ENCODE data around the gene MRPL38. TPM values are rescaled to one million over a fixed set of nuclear protein-coding genes. Genes with fewer than 3 reads are reported as not detected.

The MRPL38 gene
- total RNA-seq, 1 experiment from 2014 or later: 127 TPM

- Histone ChIP-seq H3K79me2 (ENCODE audit: low read depth) (0 out of 2 replicates have a peak, but pooled peaks cover 3% of the 10 kb centered on the region), H3F3A (ENCODE audit: insufficient read depth, low read depth) (peaks cover 53% of the 10 kb centered on the region), H3K36me3 (ENCODE audit: low read depth) (no peaks in the 10 kb centered on the region), H3K9me2 (ENCODE audit: insufficient read depth) (no peaks in the 10 kb centered on the region), H3K4me3 (no peak overlapping the region), H3K27ac (no peak overlapping the region), H3K4me1 (replicated peaks; ENCODE audit: insufficient read depth) (peaks cover 49% of the 10 kb centered on the region), H2AFZ (no peak overlapping the region), H4K20me1 (ENCODE audit: insufficient read depth) (no peaks in the 10 kb centered on the region), H3K4me2 (peak overlapping the region; percentile 85; the same call in 1 of the 2 replicates), H3K27me3 (ENCODE audit: insufficient read depth, low read depth) (no peaks in the 10 kb centered on the region), H3K9me3 (ENCODE audit: insufficient read depth, low read depth) (no peaks in the 10 kb centered on the region)
- ChIA-PET CTCF (interaction anchor here (0.6 to 0.8 kb wide), 3 partner anchors 19 to 173 kb away, joined by 3 read pairs; partner anchors contain the start of gene WBP2), POLR2A (ENCODE audit: unreplicated experiment) (interaction anchor here (0.7 to 1.7 kb wide), 2 partner anchors 95 to 976 kb away, joined by 6 to 13 read pairs; no protein-coding TSS in a partner anchor)
- TSS peak; percentile 8 for BruUV-seq (replicated peaks)
- TF ChIP-seq EZH2 (IDR thresholded peaks at IDR 0.05; ENCODE audit: low read depth) (no peak), CTCF (conservative IDR thresholded peaks at IDR 0.05) (no peak)
- DNase-seq: no peak
- intact Hi-C loops (cut with micrococcal nuclease; ENCODE audit: unreplicated experiment): no loop called here
These were observed 30.1 kb downstream of the MRPL38 start for GRCh38 chr17:75874323-75875181.

- intact Hi-C loops (cut with micrococcal nuclease; ENCODE audit: unreplicated experiment): no loop called here
- BruUV-seq (replicated peaks): TSS peak; percentile 37
- no peaks in the 10 kb centered on the region for H3K9me3 ChIP-seq (ENCODE audit: insufficient read depth, low read depth)
- H2AFZ ChIP-seq: no peak overlapping the region
- CTCF ChIA-PET: interaction anchor here (0.6 to 0.8 kb wide), 3 partner anchors 18 to 200 kb away, joined by 3 read pairs; partner anchors contain the start of gene WBP2
- peak overlapping the region; percentile 70; the same call in 1 of the 2 replicates for H3K4me2 ChIP-seq
- no peaks in the 10 kb centered on the region for H4K20me1 ChIP-seq (ENCODE audit: insufficient read depth)
- H3K9me2 ChIP-seq (ENCODE audit: insufficient read depth): no peaks in the 10 kb centered on the region
- peaks cover 46% of the 10 kb centered on the region for H3K4me1 ChIP-seq (replicated peaks; ENCODE audit: insufficient read depth)
- H3F3A ChIP-seq (ENCODE audit: insufficient read depth, low read depth): peaks cover 47% of the 10 kb centered on the region
- H3K79me2 ChIP-seq (ENCODE audit: low read depth): 0 out of 2 replicates have a peak, but pooled peaks cover 3% of the 10 kb centered on the region
- POLR2A ChIA-PET (ENCODE audit: unreplicated experiment): interaction anchor here (2.5 kb wide), 1 partner anchor 19 kb away, joined by 16 read pairs; the partner anchor contains the start of gene WBP2
- no peak for TF ChIP-seq CTCF (conservative IDR thresholded peaks at IDR 0.05)
- no peak for TF ChIP-seq EZH2 (IDR thresholded peaks at IDR 0.05; ENCODE audit: low read depth)
- H3K4me3 ChIP-seq: no peak overlapping the region
- no peak overlapping the region for H3K27ac ChIP-seq
- H3K27me3 ChIP-seq (ENCODE audit: insufficient read depth, low read depth): no peaks in the 10 kb centered on the region
- DNase-seq: no peak
- no peaks in the 10 kb centered on the region for H3K36me3 ChIP-seq (ENCODE audit: low read depth)
These were observed 30.9 kb downstream of the MRPL38 start for GRCh38 chr17:75873587-75874322.

Data from PC-9 (cell line).